Measurements from ENCODE around the gene ZNF891. TPM values are rescaled to one million over a fixed set of nuclear protein-coding genes. Genes with fewer than 3 reads are reported as not detected.

Gene ZNF891
- total RNA-seq, 1 experiment from 2014 or later: 2.1 TPM

GRCh38 chr12:133080026-133080367 lies 50.1 kb downstream of the ZNF891 start:
- Mint-ChIP-seq H3K4me3 (no peak overlapping the region), H3K27me3 (ENCODE audit: low read depth) (no peaks in the 10 kb centered on the region), H3K27ac (no peak overlapping the region), H3K4me1 (peaks cover 4 to 6% of the 10 kb centered on the region in 2 experiments; a peak in 3 of 4 replicates), H3K36me3 (ENCODE audit: insufficient read depth in 1 of 3, low read depth in 3 of 3) (peaks cover 42 to 45% (median 44%) of the 10 kb centered on the region in 3 experiments), H3K9me3 (peaks cover 39 to 67% of the 10 kb centered on the region in 2 experiments)
- H3K4me2 ChIP-seq (ENCODE audit: insufficient read depth, insufficient read length, low read length): peak overlapping the region; percentile 55
- no peak overlapping the region for H2BK20ac ChIP-seq (ENCODE audit: low read depth, low read length, poor library complexity, severe bottlenecking)
- peak overlapping the region; percentile 75 for H3K18ac ChIP-seq (ENCODE audit: insufficient read length, low read depth, low read length)
- DNase-seq: peak; percentile 100
- H3K4ac ChIP-seq (ENCODE audit: low read depth, low read length): no peak overlapping the region
- H3K9me3 ChIP-seq (ENCODE audit: control insufficient read depth, low read depth, low read length): peaks cover 31% of the 10 kb centered on the region
- H2BK5ac ChIP-seq (ENCODE audit: insufficient read length, low read length): no peak overlapping the region
- peaks cover 3% of the 10 kb centered on the region for H3K23me2 ChIP-seq (ENCODE audit: insufficient read length, low read depth, low read length, poor library complexity, severe bottlenecking)
- no peaks in the 10 kb centered on the region for H4K20me1 ChIP-seq (ENCODE audit: control insufficient read depth, insufficient read depth, insufficient read length)
- no peaks in the 10 kb centered on the region for H3K4me1 ChIP-seq (ENCODE audit: insufficient read depth, low read length)
- no peak overlapping the region for H4K8ac ChIP-seq (replicated peaks; ENCODE audit: insufficient read length, low read depth, low read length)
- H3K56ac ChIP-seq (ENCODE audit: insufficient read length, low read depth, low read length): no peak overlapping the region
- H4K91ac ChIP-seq (ENCODE audit: insufficient read length, low read depth, low read length): no peak overlapping the region
- no peak overlapping the region for H2BK120ac ChIP-seq (ENCODE audit: low read depth, low read length, poor library complexity, severe bottlenecking)
- no peak overlapping the region for H2AK5ac ChIP-seq (ENCODE audit: insufficient read length, low read length)
- H3K79me1 ChIP-seq (ENCODE audit: insufficient read depth, low read depth, low read length, poor library complexity, severe bottlenecking): no peaks in the 10 kb centered on the region
- H3K9ac ChIP-seq (ENCODE audit: extremely low read depth, insufficient read length, low read length): peak overlapping the region; percentile 44
- H3K27ac ChIP-seq (ENCODE audit: insufficient read length, low read depth, low read length): peak overlapping the region; percentile 34
- no peak overlapping the region for H3T11ph ChIP-seq (ENCODE audit: low read length)
- no peak for TF ChIP-seq CTCF (conservative IDR thresholded peaks at IDR 0.05)
- no peak overlapping the region for H3K23ac ChIP-seq (ENCODE audit: insufficient read length, low read depth, low read length)
- peak overlapping the region; percentile 64 for H4K5ac ChIP-seq (ENCODE audit: insufficient read length, low read depth, low read length)
- peak overlapping the region; percentile 86; the same call in 1 of the 2 replicates for H3K14ac ChIP-seq (ENCODE audit: insufficient read depth, low read length)
- H2BK15ac ChIP-seq (ENCODE audit: low read depth, low read length): no peak overlapping the region
- H3K27me3 ChIP-seq (ENCODE audit: insufficient read depth, low read length): no peaks in the 10 kb centered on the region
- no peaks in the 10 kb centered on the region; the same call in 1 of the 2 replicates for H3K79me2 ChIP-seq (ENCODE audit: insufficient read depth, low read length)
- no CpG with 5 or more reads among the region's 22 CpGs for WGBS (ENCODE audit: extremely low coverage, insufficient read length, low lambda C conversion rate)
- no peak overlapping the region for H2BK12ac ChIP-seq (ENCODE audit: insufficient read length, low read depth, low read length)
- no peak overlapping the region for H2AFZ ChIP-seq (ENCODE audit: low read length)

Data from H9 (cell line).